GM12873 (cell line): ENCODE results near the gene KCNK15.

ENCODE experiments used
- TF ChIP-seq, protein P1 (sequence below): IDR thresholded peaks from 2 replicates; pipeline ENCODE4 v1.5.1; 2012; ENCODE audit warnings: low read depth, mild to moderate bottlenecking, moderate library complexity, low read length, control low read depth; ENCODE audit not compliant: insufficient read depth; ENCODE audit errors: missing control alignments

The KCNK15 gene

DNA sequence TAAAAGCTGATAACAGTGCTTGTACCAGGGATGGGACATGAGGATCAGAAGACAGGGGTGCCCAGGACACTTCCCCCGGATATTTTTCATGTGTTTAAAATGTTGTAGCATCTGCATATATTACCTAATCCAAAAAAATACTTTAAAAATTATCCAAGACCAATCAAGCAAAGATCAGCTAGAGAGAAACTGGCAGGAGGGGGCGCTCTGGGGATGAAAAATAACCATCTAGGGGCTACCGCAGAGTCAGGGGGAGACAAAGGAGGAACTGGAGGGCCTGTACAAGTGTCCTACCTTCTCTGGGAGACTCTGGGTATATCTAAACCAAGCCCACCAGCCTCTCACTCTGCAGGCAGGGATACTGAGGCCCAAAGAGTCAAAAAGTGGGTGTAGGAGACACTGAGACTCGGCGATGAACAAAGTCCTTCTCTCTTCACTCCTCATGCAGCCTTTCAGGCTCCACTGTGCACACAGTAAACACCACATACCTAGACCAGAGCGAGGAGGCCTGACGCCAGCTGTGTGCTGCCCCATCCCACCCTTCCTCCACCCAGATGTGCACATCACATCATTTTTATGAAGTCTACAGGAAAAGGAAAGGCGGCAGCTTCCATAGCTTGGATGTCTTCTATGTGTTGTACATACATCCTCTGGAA lies 54.9 kb downstream of the KCNK15 start:
- TF ChIP-seq, protein P1, sequence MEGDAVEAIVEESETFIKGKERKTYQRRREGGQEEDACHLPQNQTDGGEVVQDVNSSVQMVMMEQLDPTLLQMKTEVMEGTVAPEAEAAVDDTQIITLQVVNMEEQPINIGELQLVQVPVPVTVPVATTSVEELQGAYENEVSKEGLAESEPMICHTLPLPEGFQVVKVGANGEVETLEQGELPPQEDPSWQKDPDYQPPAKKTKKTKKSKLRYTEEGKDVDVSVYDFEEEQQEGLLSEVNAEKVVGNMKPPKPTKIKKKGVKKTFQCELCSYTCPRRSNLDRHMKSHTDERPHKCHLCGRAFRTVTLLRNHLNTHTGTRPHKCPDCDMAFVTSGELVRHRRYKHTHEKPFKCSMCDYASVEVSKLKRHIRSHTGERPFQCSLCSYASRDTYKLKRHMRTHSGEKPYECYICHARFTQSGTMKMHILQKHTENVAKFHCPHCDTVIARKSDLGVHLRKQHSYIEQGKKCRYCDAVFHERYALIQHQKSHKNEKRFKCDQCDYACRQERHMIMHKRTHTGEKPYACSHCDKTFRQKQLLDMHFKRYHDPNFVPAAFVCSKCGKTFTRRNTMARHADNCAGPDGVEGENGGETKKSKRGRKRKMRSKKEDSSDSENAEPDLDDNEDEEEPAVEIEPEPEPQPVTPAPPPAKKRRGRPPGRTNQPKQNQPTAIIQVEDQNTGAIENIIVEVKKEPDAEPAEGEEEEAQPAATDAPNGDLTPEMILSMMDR = peak; percentile 26
